Nephron progenitor cell (in vitro differentiated cells): ENCODE measurements around the gene KCND3.

Experiments used
- DNase-seq: peaks from one replicate; pipeline ENCODE4 v3.0.0; 2021
- H3K27ac Mint-ChIP-seq: 2 replicates; pipeline ENCODE4 v1.8.0; 2021; ENCODE audit warnings: mild to moderate bottlenecking, moderate library complexity, mixed read lengths
- H3K27me3 Mint-ChIP-seq: 2 replicates; pipeline ENCODE4 v1.8.0; 2021; ENCODE audit warnings: mild to moderate bottlenecking, low read depth, mixed read lengths; ENCODE audit not compliant: poor library complexity
- H3K36me3 Mint-ChIP-seq: 2 replicates; pipeline ENCODE4 v1.8.0; 2021; ENCODE audit warnings: low read depth, mixed read lengths
- H3K4me1 Mint-ChIP-seq: 2 replicates; pipeline ENCODE4 v1.8.0; 2021; ENCODE audit warnings: mixed read lengths
- H3K4me3 Mint-ChIP-seq: 2 replicates; pipeline ENCODE4 v1.8.0; 2021; ENCODE audit warnings: mild to moderate bottlenecking, moderate library complexity, mixed read lengths
- H3K9me3 Mint-ChIP-seq: 2 replicates; pipeline ENCODE4 v1.8.0; 2021; ENCODE audit warnings: mild to moderate bottlenecking, moderate library complexity, mixed read lengths
- TF ChIP-seq, protein P1 (sequence below): fragments of 200-600 bp; sonication (generic); IDR thresholded peaks from 2 replicates; pipeline ENCODE4 v1.5.0; 2021; ENCODE audit warnings: antibody characterized with exemption

KCND3 gene

DNA sequence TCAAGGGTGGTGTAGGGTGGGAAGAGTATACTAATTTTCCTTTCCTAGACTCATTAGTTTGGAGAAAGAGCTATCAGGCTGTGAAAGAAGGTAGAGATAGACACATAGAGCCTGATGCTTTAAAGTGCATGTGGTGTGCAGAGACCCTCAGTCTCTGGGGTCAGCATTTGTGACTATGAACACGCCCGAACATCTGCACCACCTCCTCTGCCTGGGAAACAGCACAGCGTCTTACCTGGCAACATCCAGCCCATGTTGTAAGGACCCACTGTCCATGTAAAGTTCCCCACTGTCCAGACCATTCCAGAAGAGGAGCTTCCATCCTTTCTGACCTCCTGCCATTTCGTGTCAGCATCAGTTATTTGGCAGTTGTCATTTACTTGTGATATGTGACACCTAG, 83.4 kb downstream of the KCND3 start:
- Mint-ChIP-seq H3K4me1 (peaks cover 19% of the 10 kb centered on the region), H3K4me3 (no peak overlapping the region), H3K9me3 (no peaks in the 10 kb centered on the region), H3K27me3 (peaks cover 12% of the 10 kb centered on the region), H3K27ac (no peak overlapping the region), H3K36me3 (no peaks in the 10 kb centered on the region)
- no peak for DNase-seq
- TF ChIP-seq, protein P1, sequence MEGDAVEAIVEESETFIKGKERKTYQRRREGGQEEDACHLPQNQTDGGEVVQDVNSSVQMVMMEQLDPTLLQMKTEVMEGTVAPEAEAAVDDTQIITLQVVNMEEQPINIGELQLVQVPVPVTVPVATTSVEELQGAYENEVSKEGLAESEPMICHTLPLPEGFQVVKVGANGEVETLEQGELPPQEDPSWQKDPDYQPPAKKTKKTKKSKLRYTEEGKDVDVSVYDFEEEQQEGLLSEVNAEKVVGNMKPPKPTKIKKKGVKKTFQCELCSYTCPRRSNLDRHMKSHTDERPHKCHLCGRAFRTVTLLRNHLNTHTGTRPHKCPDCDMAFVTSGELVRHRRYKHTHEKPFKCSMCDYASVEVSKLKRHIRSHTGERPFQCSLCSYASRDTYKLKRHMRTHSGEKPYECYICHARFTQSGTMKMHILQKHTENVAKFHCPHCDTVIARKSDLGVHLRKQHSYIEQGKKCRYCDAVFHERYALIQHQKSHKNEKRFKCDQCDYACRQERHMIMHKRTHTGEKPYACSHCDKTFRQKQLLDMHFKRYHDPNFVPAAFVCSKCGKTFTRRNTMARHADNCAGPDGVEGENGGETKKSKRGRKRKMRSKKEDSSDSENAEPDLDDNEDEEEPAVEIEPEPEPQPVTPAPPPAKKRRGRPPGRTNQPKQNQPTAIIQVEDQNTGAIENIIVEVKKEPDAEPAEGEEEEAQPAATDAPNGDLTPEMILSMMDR: no peak

- DNase-seq: peak; percentile 33
- TF ChIP-seq, protein P1: no peak
- Mint-ChIP-seq H3K4me3 (peak overlapping the region; percentile 40), H3K27ac (no peak overlapping the region), H3K36me3 (no peaks in the 10 kb centered on the region), H3K4me1 (peaks cover 19% of the 10 kb centered on the region), H3K9me3 (no peaks in the 10 kb centered on the region), H3K27me3 (peaks cover 14% of the 10 kb centered on the region)
These were observed 84.8 kb downstream of the KCND3 start for GRCh38 chr1:111904478-111905218.

DNA sequence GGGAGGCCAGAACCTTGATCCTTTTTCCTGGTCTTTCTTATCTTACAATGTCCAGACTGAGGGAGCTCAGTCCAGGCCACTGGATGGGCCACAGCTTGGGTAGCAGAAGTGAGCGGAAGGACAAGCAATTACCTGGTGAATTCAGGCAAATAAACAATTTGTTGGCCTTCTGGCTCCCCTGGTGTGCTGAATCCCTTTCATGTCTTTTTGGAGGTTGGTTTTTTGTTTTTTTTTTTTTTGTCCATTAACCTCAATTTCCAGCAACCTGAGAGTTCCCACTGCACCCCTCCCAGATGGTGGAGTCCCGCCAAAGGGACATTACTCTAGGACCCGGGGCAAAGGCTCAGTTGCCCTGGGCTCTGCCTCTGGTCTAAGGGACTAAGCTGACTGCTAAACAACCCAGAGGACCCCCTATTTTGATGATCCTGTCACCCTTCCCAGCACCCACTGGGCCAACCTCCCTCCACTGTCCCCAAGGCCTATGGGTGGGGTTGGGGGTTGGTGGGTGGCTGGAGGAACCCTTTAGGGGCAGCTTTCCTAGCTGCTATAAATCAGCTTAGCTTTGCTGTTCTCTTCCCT, 85.5 kb downstream of the KCND3 start:
- Mint-ChIP-seq H3K27ac (no peak overlapping the region), H3K4me3 (no peak overlapping the region), H3K36me3 (no peaks in the 10 kb centered on the region), H3K27me3 (peaks cover 16% of the 10 kb centered on the region), H3K4me1 (peaks cover 19% of the 10 kb centered on the region), H3K9me3 (no peaks in the 10 kb centered on the region)
- DNase-seq: no peak
- TF ChIP-seq, protein P1: no peak

- H3K4me1 Mint-ChIP-seq: peaks cover 19% of the 10 kb centered on the region
- H3K36me3 Mint-ChIP-seq: no peaks in the 10 kb centered on the region
- DNase-seq: no peak
- no peak overlapping the region for H3K27ac Mint-ChIP-seq
- H3K27me3 Mint-ChIP-seq: peaks cover 18% of the 10 kb centered on the region
- TF ChIP-seq, protein P1: no peak
- H3K4me3 Mint-ChIP-seq: no peak overlapping the region
- H3K9me3 Mint-ChIP-seq: no peaks in the 10 kb centered on the region
These were observed 86.2 kb downstream of the KCND3 start for GRCh38 chr1:111903148-111903870.

DNA sequence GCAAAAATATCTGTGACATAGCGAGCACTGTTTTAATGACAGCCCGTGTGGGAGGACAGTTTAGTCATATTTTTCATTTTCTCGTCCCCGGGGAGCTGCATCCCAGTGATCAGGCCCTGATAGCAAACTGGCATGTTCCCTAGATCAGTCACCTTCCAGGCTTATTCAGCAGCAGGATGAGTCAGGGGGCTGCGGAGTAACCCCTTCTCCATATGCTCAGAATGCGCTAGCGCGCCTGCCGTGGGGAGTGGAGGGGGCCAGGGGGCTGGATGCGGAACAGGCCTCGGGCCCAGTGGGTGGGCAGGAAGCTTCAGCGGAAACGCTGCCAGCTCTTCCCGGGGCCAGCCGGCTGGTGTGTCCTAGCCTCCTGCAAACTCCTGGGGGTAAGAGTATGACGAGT, 94.0 kb downstream of the KCND3 start:
- no peaks in the 10 kb centered on the region for H3K4me1 Mint-ChIP-seq
- TF ChIP-seq, protein P1: no peak
- no peak overlapping the region for H3K27ac Mint-ChIP-seq
- H3K36me3 Mint-ChIP-seq: no peaks in the 10 kb centered on the region
- DNase-seq: no peak
- no peaks in the 10 kb centered on the region for H3K9me3 Mint-ChIP-seq
- H3K27me3 Mint-ChIP-seq: peaks cover 4% of the 10 kb centered on the region
- H3K4me3 Mint-ChIP-seq: no peak overlapping the region
